C4-2B (cell line): ENCODE results near the gene RBM10.

Experiments
- H3K27ac ChIP-seq: fragments of 450-650 bp; 2 replicates; pipeline ENCODE4 v1.5.1; 2017
- ZFX ChIP-seq: fragments of 450-650 bp; IDR thresholded peaks from 2 replicates; pipeline ENCODE4 v1.6.1; 2017
- TF ChIP-seq, protein P1 (sequence below): fragments of 450-650 bp; conservative IDR thresholded peaks from 2 replicates; pipeline ENCODE4 v1.5.1; 2017; ENCODE audit warnings: mild to moderate bottlenecking

Gene RBM10

DNA sequence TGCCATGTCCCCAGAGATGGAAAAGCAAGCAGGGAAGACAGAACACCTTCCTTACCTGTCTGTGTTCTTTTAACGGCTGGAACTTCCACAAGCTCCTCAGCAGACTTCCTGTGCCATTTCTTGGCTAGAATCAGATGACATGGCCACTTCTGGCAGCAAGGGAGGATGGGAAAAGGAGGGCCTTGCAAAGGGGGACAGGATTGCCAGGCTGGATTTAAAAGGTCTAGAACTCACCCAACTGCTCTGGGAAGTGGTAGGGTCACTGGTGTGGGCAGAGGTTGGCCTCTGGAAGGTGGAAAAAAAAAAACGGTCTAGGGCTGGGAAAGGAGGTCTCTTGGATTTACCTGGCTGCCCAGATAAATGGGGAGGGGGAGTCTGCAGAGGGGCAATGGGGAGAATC, 86.1 kb downstream of the RBM10 start:
- TF ChIP-seq ZFX = no peak
- TF ChIP-seq, protein P1, sequence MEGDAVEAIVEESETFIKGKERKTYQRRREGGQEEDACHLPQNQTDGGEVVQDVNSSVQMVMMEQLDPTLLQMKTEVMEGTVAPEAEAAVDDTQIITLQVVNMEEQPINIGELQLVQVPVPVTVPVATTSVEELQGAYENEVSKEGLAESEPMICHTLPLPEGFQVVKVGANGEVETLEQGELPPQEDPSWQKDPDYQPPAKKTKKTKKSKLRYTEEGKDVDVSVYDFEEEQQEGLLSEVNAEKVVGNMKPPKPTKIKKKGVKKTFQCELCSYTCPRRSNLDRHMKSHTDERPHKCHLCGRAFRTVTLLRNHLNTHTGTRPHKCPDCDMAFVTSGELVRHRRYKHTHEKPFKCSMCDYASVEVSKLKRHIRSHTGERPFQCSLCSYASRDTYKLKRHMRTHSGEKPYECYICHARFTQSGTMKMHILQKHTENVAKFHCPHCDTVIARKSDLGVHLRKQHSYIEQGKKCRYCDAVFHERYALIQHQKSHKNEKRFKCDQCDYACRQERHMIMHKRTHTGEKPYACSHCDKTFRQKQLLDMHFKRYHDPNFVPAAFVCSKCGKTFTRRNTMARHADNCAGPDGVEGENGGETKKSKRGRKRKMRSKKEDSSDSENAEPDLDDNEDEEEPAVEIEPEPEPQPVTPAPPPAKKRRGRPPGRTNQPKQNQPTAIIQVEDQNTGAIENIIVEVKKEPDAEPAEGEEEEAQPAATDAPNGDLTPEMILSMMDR = no peak
- H3K27ac ChIP-seq = no peak overlapping the region; the same call in 1 of the 2 replicates

DNA sequence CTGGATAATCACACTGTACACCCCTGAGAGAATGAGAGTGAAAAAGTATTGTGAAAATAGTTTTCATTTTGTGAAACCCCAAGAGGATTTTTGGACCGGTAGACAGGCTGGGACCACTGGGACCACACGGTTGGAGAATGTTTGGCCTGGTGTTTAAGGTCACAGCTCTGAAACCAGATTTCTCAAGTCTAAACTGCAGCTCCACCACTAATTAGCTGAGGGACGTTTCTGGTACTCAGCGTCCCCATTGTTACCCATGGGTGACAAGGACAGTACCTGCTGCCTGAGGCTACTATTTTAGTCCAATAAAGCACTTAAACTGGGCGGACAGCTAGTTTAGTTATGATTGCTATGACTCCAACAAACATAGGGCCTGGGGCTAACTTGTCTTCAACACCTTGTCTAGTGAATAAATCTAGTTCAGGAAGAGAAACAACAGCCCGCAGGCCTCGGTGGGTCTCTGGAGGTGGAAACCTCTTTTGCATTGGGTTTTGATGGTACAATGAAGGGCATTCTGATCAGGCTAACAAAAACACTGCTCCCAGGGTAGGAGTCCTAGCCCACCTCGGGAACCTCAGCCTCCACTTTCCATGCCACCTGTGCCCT, 87.3 kb downstream of the RBM10 start:
- no peak for TF ChIP-seq ZFX
- TF ChIP-seq, protein P1 = no peak
- peak overlapping the region; percentile 87 for H3K27ac ChIP-seq

DNA sequence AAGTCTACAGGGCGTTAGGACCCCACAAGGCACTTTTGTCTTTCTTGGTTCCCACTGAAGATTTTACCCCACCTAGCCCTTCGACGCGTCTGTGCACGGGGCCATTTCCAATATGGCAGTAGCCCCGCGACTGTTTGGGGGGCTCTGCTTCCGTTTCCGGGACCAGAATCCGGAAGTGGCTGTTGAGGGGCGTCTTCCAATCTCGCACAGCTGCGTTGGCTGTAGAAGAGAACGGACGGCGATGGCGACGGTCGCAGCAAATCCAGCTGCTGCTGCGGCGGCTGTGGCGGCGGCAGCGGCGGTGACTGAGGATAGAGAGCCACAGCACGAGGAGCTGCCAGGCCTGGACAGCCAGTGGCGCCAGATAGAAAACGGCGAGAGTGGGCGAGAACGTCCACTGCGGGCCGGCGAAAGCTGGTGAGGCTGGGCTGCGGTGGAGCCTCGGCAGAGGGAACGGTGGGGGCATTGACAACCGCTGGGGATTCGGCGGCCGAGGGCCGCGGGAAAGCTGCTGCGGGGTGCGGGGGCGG, 87.8 kb downstream of the RBM10 start, which contains the start of gene USP11:
Gene USP11, plus strand, starts transcription at position 207 of the 530 bp plus-strand sequence. Its CDS starts 35 bp downstream, at position 242.
- TF ChIP-seq, protein P1 = no peak
- TF ChIP-seq ZFX = no peak
- peak within 1 kb of the TSS; percentile 87 for H3K27ac ChIP-seq

DNA sequence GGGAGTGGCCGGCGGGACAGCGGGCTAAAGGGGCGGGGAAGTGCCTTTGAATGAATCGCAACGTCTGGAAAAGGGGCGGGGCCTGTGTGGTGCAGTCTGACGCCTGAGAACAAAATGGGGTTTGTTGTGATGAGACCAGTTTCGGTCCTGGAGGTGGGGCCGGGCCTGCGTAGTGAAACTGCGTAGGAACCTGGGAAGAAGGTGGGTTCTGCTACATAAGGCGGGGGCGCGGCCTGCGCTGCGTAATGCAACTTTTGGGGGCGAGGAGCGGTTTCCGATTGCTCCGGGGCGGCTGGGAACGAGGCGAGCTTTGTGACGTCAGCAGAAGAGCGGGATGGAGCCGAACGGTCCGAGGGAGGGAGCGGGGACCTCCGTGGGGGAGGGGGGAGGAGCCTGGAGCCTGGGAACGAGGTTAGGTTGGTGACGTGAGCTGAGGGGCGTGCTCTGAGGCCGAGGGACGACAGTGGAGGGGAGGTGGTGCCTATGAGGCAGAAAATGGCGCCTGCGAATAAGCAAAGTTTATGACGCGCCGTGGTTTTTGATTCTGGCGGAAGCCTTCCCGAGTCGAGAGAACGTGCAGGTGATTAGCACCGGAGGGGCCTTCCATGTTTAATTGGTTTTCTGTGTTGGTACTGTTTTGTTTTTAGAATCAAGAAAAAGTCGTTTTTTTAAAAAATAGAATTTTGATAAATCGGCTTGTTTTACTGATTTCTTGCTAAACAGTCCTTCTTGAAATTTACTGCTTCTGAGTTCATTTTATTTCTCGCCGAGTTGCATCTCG, 88.5 kb downstream of the RBM10 start:
- peak overlapping the region; percentile 87 for H3K27ac ChIP-seq
- TF ChIP-seq, protein P1 = no peak
- TF ChIP-seq ZFX = no peak

DNA sequence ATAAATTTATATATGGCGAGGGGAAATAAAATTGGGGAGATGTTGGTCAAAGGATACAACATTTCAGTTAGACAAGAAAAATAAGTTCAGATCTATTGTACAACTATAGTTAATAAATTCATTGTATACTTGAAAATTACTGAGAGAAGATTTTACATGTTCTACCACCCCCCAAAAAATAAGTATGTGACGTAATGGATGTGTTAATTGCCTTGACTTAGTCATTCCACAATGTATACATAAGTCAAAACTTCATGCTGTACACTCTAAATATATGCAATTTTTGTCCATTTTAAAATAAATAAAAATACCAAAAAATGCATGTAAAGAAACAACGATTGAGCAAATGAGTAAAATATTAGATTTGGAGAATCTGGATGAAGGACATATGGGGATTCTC, 89.6 kb downstream of the RBM10 start:
- TF ChIP-seq ZFX = no peak
- TF ChIP-seq, protein P1 = no peak
- H3K27ac ChIP-seq = no peak overlapping the region

DNA sequence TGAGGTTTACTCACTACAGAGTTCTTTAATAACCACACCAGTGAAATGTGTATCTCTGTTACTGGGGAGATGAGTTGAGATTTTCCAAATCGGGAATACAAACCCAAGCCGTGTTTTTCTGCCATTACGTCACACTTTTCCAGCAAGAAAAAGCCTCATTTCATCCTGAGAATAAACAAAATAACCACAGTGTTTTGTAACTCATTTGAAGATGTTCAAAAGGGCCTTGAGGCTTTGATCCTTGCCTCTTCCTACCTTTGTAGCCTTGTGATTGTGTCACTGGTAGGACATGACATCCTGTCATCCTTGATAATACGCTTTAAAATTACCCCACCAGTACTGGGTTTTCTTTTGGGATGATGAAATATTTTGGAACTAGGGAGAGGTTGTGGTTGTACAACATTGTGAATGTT, 90.7 kb downstream of the RBM10 start:
- TF ChIP-seq, protein P1 = no peak
- TF ChIP-seq ZFX = no peak
- H3K27ac ChIP-seq = no peak overlapping the region
